ENCODE data around the gene AHCY.
"Not testable (repeated sequence)": the region's sequence is repeated elsewhere in the genome, so short reads cannot be mapped to it uniquely, and the experiment has no call there.

Gene AHCY

GRCh38 chr20:34337982-34338726, 35.0 kb upstream of the AHCY start:
- no peak for DNase-seq (ENCODE audit: insufficient read length, low spot score)
- FAIRE-seq: no peak
- no peak for TF ChIP-seq SPI1 (IDR thresholded peaks at IDR 0.05; ENCODE audit: low read depth, low read length)
- no peak for TF ChIP-seq POLR2AphosphoS5 (IDR thresholded peaks at IDR 0.05; ENCODE audit: low read depth, low read length)
- no peak for TF ChIP-seq POU2F2 (IDR thresholded peaks at IDR 0.05; ENCODE audit: low read depth, low read length)
- no peak for TF ChIP-seq POLR2A (IDR thresholded peaks at IDR 0.05; ENCODE audit: low read depth, low read length)
- TF ChIP-seq PAX5 (IDR thresholded peaks at IDR 0.05; ENCODE audit: insufficient read depth, low read length, severe bottlenecking): no peak
- no peak for TF ChIP-seq TAF1 (IDR thresholded peaks at IDR 0.05; ENCODE audit: low read depth, low read length)

DNA sequence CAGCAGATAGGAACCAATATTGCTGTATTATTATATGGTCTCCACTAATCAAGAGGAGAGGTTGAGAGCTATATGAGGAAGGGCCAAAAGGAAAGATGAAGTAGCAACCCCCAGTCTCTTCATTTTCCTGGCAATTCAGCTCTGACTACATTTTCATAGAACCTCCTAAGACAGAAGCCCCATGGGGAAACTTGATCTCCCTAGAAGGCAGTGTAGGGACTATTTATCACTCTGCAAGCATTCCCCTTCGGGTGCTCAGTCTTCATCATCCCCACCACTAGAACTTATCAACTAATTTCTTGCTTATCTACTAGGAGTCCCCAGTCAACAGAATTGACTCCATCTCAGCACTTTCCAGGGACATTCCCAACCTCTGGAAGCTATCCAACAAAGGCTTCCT, 34.4 kb upstream of the AHCY start:
- DNase-seq (ENCODE audit: insufficient read length, low spot score) (no peak), FAIRE-seq (no peak)
- TF ChIP-seq POU2F2 (IDR thresholded peaks at IDR 0.05; ENCODE audit: low read depth, low read length): no peak
- no peak for TF ChIP-seq PAX5 (IDR thresholded peaks at IDR 0.05; ENCODE audit: insufficient read depth, low read length, severe bottlenecking)
- no peak for TF ChIP-seq TAF1 (IDR thresholded peaks at IDR 0.05; ENCODE audit: low read depth, low read length)
- no peak for TF ChIP-seq POLR2A (IDR thresholded peaks at IDR 0.05; ENCODE audit: low read depth, low read length)
- TF ChIP-seq SPI1 (IDR thresholded peaks at IDR 0.05; ENCODE audit: low read depth, low read length): no peak
- TF ChIP-seq POLR2AphosphoS5 (IDR thresholded peaks at IDR 0.05; ENCODE audit: low read depth, low read length): no peak

DNA sequence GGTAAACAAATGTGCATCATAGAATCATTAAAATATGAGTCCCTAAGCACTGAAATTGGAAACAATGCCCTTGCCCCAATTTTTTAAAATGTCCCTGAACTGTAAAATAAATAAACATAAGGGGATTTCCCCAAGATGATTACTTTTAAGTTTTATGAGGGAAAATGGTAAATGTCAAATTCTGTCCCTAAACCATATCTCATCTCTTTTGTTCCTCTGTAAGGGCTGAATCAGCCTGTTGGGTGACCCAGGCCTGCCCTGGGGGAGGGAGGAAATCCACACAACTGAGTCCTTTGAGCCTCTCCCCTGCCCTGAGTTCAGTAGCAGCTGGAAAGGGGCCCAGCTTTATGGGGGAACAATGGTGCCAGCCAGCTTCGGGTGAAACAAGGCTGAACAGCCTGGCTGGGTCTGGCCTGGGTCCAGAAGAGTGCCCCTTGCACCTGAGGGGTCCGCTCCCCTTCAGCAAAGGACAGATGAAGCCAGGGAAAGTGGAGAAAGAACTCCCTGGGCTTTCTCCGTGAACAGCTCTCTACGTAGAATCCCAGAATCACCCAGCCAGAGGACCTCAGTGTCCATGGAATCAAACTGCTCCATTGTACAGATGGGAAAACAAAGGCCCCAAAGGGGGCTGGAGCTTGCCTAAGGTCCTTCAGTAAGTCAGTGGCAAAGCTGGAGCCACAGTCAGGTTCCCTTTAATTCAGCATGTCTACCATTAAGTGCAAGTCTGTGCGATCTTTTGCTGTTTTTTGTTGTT, 31.7 kb upstream of the AHCY start:
- FAIRE-seq (no peak), DNase-seq (ENCODE audit: insufficient read length, low spot score) (no peak)
- TF ChIP-seq PAX5 (IDR thresholded peaks at IDR 0.05; ENCODE audit: insufficient read depth, low read length, severe bottlenecking) (no peak), POU2F2 (IDR thresholded peaks at IDR 0.05; ENCODE audit: low read depth, low read length) (no peak), SPI1 (IDR thresholded peaks at IDR 0.05; ENCODE audit: low read depth, low read length) (no peak), POLR2AphosphoS5 (IDR thresholded peaks at IDR 0.05; ENCODE audit: low read depth, low read length) (no peak), TAF1 (IDR thresholded peaks at IDR 0.05; ENCODE audit: low read depth, low read length) (no peak), POLR2A (IDR thresholded peaks at IDR 0.05; ENCODE audit: low read depth, low read length) (no peak)

DNA sequence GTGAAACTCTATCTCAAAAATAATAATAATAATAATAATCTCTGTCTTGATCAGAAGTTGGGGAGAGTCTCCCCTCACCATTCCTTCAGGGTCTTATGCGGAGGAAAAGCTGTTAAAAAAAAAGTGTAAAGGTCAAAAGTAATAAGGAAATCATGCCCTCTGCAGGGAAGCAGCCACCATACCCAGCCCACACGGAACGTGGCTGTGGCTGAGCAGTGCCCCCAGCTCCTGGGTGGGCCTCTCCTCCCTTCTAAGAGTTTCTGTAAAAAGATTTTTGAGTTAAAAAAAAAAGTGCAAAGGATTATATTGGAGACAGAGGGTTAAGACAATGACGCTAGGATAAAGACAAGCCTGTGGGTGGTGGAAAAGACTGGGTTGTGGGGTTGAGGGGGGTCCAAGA, 30.6 kb upstream of the AHCY start:
- DNase-seq (ENCODE audit: insufficient read length, low spot score): no peak
- FAIRE-seq: no peak
- TF ChIP-seq PAX5 (IDR thresholded peaks at IDR 0.05; ENCODE audit: insufficient read depth, low read length, severe bottlenecking) (no peak), TAF1 (IDR thresholded peaks at IDR 0.05; ENCODE audit: low read depth, low read length) (no peak), SPI1 (IDR thresholded peaks at IDR 0.05; ENCODE audit: low read depth, low read length) (no peak), POLR2A (IDR thresholded peaks at IDR 0.05; ENCODE audit: low read depth, low read length) (no peak), POLR2AphosphoS5 (IDR thresholded peaks at IDR 0.05; ENCODE audit: low read depth, low read length) (no peak), POU2F2 (IDR thresholded peaks at IDR 0.05; ENCODE audit: low read depth, low read length) (no peak)

GRCh38 chr20:34332262-34332920, 29.2 kb upstream of the AHCY start:
- FAIRE-seq (no peak), DNase-seq (ENCODE audit: insufficient read length, low spot score) (no peak)
- no peak for TF ChIP-seq PAX5 (IDR thresholded peaks at IDR 0.05; ENCODE audit: insufficient read depth, low read length, severe bottlenecking)
- TF ChIP-seq POLR2AphosphoS5 (IDR thresholded peaks at IDR 0.05; ENCODE audit: low read depth, low read length): no peak
- no peak for TF ChIP-seq TAF1 (IDR thresholded peaks at IDR 0.05; ENCODE audit: low read depth, low read length)
- no peak for TF ChIP-seq POLR2A (IDR thresholded peaks at IDR 0.05; ENCODE audit: low read depth, low read length)
- no peak for TF ChIP-seq POU2F2 (IDR thresholded peaks at IDR 0.05; ENCODE audit: low read depth, low read length)
- no peak for TF ChIP-seq SPI1 (IDR thresholded peaks at IDR 0.05; ENCODE audit: low read depth, low read length)

- no peak for TF ChIP-seq POU2F2 (IDR thresholded peaks at IDR 0.05; ENCODE audit: low read depth, low read length)
- no peak for TF ChIP-seq POLR2AphosphoS5 (IDR thresholded peaks at IDR 0.05; ENCODE audit: low read depth, low read length)
- TF ChIP-seq POLR2A (IDR thresholded peaks at IDR 0.05; ENCODE audit: low read depth, low read length): no peak
- no peak for TF ChIP-seq SPI1 (IDR thresholded peaks at IDR 0.05; ENCODE audit: low read depth, low read length)
- no peak for TF ChIP-seq PAX5 (IDR thresholded peaks at IDR 0.05; ENCODE audit: insufficient read depth, low read length, severe bottlenecking)
- no peak for TF ChIP-seq TAF1 (IDR thresholded peaks at IDR 0.05; ENCODE audit: low read depth, low read length)
- DNase-seq (ENCODE audit: insufficient read length, low spot score) (no peak), FAIRE-seq (no peak)
Measured at GRCh38 chr20:34331838-34332237, 28.7 kb upstream of the AHCY start.

DNA sequence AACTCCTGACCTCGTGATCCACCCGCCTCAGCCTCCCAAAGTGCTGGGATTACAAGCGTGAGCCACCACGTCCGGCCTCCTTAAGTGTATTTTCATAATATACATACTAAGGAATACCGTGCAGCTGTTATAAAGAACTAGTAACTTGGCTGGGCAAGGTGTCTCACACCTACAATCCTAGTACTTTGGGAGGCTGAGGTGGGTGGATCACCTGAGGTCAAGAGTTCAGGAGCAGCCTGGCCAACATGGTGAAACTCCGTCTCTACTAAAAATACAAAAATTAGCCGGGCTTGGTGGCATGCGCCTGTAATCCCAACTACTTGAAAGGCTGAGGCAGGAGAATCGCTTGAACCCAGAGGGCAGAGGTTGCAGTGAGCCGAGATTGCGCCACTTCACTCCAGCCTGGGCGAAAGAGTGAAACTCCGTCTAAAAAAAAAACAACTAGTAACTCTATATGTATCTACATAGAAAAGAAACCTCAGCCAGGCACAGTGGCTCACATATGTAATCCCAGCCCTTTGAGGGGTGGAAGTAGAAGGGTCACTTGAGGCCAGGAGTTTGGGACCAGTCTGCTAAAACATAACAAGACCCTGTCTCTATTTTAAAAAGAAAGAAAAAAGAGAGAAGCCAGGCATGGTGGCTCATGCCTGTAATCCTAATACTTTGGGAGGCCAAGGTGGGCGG, 27.8 kb upstream of the AHCY start:
- FAIRE-seq; DNase-seq (ENCODE audit: insufficient read length, low spot score): not testable (repeated sequence)

DNA sequence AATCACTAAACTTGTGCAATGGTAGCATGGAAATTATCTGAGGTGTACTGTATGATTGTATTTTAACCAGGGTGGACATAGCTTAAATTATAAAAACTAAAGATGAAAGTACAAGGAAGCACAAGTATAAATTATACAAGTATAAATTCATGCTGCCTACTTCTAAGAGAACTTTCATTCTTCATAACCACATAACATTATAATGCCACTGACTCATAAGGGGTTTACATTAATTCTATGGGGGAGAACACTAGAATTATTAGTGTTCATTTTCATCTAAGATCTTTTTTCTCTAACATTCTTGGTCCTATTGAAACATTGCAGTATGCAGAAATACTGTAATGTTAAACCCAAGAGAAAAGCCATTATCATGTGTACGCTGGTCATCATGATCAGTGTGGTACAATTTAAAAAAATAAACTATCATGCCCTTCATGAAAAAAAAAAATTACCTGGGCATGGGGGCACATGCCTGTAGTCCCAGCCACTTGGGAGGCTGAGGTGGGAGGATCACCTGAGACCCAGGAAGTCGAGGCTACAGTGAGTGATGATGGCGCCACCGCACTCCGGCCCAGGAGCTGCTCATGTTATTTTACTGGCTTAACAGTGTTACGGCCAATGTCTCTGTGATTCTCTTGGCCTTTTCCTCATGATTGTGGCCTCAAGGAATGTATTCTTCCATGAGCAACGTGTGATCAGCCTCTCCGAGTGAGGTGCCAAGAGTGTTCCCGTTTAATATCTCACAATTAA, 25.9 kb upstream of the AHCY start:
- TF ChIP-seq POLR2A (IDR thresholded peaks at IDR 0.05; ENCODE audit: low read depth, low read length): no peak
- no peak for TF ChIP-seq POLR2AphosphoS5 (IDR thresholded peaks at IDR 0.05; ENCODE audit: low read depth, low read length)
- TF ChIP-seq PAX5 (IDR thresholded peaks at IDR 0.05; ENCODE audit: insufficient read depth, low read length, severe bottlenecking): no peak
- no peak for TF ChIP-seq SPI1 (IDR thresholded peaks at IDR 0.05; ENCODE audit: low read depth, low read length)
- TF ChIP-seq TAF1 (IDR thresholded peaks at IDR 0.05; ENCODE audit: low read depth, low read length): no peak
- no peak for TF ChIP-seq POU2F2 (IDR thresholded peaks at IDR 0.05; ENCODE audit: low read depth, low read length)
- DNase-seq (ENCODE audit: insufficient read length, low spot score): no peak
- FAIRE-seq: no peak

DNA sequence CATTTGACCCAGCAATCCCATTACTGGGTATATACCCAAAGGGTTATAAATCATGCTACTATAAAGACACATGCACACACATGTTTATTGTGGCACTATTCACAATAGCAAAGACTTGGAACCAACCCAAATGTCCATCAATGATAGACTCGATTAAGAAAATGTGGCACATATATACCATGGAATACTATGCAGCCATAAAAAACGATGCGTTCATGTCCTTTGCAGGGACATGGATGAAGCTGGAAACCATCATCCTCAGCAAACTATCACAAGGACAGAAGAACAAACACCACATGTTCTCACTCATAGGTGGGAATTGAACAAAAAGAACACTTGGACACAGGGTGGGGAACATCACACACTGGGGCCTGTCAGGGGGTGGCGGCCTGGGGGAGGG, 25.1 kb upstream of the AHCY start:
- not testable (repeated sequence) for FAIRE-seq; DNase-seq (ENCODE audit: insufficient read length, low spot score)
